Right forelimb (tissue), 1 donor: ENCODE measurements around the gene DTL.

ENCODE experiments used
- DNase-seq: peaks from one replicate; pipeline ENCODE4 v3.0.0-alpha.2; 2018

The DTL gene

GRCh38 chr1:212129781-212130180 is 94.2 kb downstream of the DTL start:
- DNase-seq: no peak

DNA sequence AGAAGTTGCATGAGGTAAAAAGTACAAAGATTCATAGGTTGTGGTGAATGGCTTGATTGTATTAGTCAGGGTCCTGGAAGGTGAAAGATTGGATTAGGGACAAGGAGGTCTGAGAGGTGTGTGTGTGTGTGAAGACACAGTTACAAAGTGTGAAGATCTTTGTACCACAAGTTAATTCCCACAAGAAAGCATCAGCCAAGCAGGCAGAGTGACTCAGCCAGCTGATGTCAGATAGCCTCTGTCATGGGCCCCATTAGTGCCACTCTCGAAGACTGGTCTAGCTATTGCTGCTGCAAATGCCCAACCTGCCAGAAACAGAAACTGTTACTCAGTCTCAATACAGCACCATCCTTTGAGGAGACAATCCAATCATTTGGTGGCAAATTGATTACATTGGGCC is 96.5 kb downstream of the DTL start:
- no peak for DNase-seq

DNA sequence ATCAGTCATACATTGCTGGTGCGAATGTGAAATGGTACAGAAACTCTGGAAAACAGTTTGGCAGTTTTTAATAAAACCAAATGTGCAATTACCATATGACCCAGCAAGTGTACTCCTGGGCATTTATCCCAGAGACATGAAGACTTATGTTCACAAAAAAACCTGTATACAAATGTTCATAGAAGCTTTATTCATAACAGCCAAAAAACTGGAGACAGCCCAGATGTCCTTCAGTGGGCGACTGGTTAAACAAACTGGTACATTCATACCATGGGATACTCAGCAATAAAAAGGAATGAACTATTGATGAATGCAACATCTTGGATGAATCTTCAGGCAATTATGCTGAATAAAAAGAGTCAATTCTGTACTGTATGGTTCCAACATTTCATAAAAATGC is 97.8 kb downstream of the DTL start:
- DNase-seq: no peak

- no peak for DNase-seq
These were observed 99.6 kb downstream of the DTL start for GRCh38 chr1:212135166-212135565.

DNA sequence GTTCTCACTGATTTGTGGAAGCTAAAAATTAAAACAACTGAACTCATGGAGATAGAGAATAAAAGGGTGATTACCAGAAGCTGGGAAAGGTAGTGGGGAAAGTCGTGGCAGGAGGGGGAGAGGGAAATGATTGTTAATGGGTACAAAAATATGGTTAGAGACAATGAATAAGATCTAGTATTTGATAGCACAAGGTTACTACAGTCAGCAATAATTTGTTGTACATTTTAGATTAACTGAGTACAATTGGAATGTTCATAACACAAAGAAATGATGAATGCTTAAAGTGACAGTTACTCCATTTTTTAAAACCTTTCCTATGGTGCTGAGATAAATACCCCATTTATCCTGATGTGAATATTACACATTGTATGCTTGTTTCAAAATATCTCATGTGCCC is 102.3 kb downstream of the DTL start:
- DNase-seq: no peak

DNA sequence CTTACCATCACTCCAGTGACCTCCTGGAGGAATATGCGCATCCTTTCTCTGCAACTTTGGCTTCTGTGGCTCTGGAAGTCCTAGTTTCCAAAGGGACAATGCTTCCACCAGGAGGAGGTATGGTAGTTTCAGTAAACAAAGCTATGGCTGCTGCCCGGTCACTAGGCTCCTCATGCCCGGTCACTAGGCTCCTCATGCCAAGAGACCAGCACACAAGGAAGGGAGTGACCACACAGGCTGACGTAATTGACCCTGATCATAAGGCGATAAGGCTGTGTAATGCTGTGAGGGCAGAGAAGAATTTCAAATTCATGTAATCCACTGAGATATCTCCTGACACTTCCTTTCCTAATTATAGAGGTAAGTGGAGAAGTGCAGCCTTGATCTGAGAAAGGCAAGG is 102.9 kb downstream of the DTL start:
- DNase-seq: no peak

DNA sequence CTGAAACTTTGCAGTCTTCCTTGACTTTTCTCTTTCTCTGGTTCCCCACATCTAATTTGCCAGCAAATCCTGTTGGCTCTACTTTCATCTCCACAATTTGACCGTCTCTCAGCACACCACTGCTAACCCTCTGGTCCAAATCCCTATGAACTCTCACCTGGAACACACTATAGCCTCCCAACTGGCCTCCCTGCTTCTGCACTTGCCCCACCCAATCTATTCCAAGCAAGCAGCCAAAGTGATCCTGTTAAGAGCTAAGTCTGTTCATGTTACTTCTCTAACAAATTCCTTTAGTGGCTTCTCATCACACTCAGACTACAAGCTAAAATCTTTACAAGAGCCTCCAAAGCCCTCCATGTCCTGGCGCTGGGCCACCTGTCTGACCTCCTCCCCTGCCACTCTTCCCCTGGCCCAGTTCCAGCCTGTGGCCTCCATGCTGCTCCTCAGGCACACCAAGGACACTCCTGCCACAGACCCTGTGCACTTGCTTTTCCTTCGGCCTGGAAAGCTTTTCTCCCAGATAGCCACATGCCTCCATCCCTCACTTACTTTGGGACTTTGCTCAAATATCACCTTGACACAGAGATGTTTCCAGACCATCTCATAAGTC is 104.1 kb downstream of the DTL start:
- no peak for DNase-seq

DNA sequence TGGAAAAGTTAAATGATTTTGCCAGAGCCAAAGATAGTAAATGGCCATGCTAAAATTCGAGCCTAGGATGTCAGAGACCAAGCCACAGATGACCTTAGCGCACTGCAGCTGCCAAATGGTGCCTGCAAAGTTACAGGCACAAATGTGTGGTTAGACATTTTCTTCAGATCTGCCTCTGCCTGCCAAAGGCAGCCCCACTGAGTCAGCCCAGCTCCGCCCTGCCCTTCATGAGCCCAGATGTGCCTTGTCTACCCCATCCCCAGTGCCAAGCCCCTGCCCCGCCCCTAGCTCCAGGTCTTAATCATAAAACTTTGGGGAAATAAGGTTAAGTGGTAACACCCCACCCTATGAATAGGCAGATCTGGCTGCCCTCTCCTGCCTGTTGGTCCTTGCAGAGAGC is 105.9 kb downstream of the DTL start:
- DNase-seq: no peak

- DNase-seq: no peak
These were observed 107.5 kb downstream of the DTL start for GRCh38 chr1:212142883-212143530.

GRCh38 chr1:212147581-212148033 is 112.1 kb downstream of the DTL start:
- no peak for DNase-seq

DNA sequence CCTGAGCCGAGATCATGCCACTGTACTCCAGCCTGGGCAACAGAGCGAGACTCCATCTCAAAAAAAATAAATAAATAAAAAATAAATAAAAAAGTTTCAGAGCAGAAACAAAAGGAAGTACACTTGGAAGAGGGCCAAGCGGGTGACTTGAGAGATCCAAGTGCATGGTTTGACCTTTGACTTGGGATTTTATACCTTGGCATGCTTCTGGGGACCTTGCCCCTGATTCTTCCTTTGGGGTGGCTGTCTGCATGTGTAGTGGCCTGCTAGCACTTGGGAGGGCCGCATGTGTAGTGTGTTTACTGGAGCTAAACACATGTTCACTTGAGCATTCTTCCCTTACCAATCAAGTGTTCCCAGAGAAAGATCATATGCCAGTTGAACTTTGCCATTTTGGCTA is 114.0 kb downstream of the DTL start:
- DNase-seq: no peak

GRCh38 chr1:212152308-212152693 is 116.8 kb downstream of the DTL start:
- DNase-seq: no peak

- no peak for DNase-seq
These were observed 117.3 kb downstream of the DTL start for GRCh38 chr1:212152869-212153268.

DNA sequence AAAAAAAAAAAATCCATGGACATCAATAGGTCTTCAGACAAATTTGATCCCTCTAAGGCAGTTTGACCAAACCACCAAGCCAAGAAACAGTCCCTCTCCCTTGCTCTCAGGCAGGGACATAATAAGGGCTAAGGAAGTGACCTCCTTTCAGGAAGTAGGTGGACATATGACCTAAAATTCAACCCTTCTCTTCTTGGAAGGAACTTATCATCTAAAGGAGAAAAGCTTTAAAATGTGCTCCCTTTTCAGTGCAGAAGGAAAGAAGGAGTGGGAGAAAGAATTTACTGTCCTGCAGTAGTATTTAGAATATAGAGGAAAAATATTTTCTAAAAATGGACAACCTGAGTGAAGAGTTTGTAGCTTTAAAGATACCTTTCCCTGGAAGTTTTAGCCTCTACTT is 118.1 kb downstream of the DTL start:
- DNase-seq: no peak
